Measurements from ENCODE around the gene RAB37.

RAB37 gene

DNA sequence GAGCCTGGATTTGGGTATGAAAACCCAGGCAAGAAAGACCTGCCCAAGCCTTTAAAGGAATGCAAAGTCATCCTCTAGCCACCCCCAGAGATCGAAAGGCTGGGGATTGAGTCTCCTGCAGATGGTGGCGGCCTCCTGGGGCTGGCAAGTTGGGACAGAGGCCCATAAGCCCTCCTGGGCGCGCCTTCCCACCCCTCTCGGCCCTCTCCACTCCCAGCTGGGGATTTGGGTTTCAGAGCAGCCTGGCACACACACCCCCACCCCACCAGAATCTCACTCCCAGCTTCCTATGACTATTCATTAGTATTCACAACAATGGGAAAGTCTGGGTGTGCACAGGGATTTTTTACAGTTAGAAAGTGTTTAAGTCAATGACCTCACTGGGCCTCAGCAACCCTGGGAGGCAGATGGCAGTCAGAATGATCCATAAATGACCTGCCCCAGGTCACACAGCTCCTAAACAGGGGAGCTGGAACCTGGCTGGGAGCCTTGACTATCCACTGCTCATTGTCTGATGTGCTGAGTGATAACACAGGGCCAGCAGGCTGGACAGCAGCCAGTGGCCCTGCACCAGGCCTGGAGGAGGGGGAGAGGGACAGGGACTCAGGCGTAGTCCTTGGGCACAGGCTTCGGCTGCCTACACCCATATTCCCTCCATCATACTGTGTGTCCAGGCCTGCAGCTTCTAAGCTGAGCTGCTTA, 23.5 kb downstream of the RAB37 start:
- peaks cover 56% of the 10 kb centered on the region for H3K4me1 Mint-ChIP-seq
- H3K9me3 Mint-ChIP-seq: no peaks in the 10 kb centered on the region
- no peak for ATAC-seq
- H3K4me3 Mint-ChIP-seq: peak overlapping the region; percentile 73
- H3K27ac Mint-ChIP-seq: peak overlapping the region; percentile 94
- H3K36me3 Mint-ChIP-seq: peaks cover 42% of the 10 kb centered on the region
- DNase-seq (ENCODE audit: low spot score in 2 of 2): no peak

- Mint-ChIP-seq H3K27ac (peak overlapping the region; percentile 94), H3K9me3 (no peaks in the 10 kb centered on the region), H3K4me1 (peaks cover 56% of the 10 kb centered on the region), H3K4me3 (no peak overlapping the region), H3K36me3 (peaks cover 43% of the 10 kb centered on the region)
- no peak for ATAC-seq
- DNase-seq (ENCODE audit: low spot score in 2 of 2): no peak
Measured at GRCh38 chr17:74761419-74761818, 24.4 kb downstream of the RAB37 start.

GRCh38 chr17:74761931-74762330, 24.9 kb downstream of the RAB37 start:
- Mint-ChIP-seq H3K36me3 (peaks cover 46% of the 10 kb centered on the region), H3K4me3 (no peak overlapping the region), H3K27ac (peak overlapping the region; percentile 94), H3K4me1 (peaks cover 53% of the 10 kb centered on the region), H3K9me3 (no peaks in the 10 kb centered on the region)
- DNase-seq (ENCODE audit: low spot score in 2 of 2) (no peak), ATAC-seq (no peak)

- H3K27ac Mint-ChIP-seq: peak overlapping the region; percentile 72
- no peak for DNase-seq (ENCODE audit: low spot score in 2 of 2)
- ATAC-seq: no peak
- H3K9me3 Mint-ChIP-seq: no peaks in the 10 kb centered on the region
- H3K4me1 Mint-ChIP-seq: peaks cover 40% of the 10 kb centered on the region
- no peak overlapping the region for H3K4me3 Mint-ChIP-seq
- H3K36me3 Mint-ChIP-seq: peaks cover 64% of the 10 kb centered on the region
Measured at GRCh38 chr17:74763565-74764387, 26.7 kb downstream of the RAB37 start.

DNA sequence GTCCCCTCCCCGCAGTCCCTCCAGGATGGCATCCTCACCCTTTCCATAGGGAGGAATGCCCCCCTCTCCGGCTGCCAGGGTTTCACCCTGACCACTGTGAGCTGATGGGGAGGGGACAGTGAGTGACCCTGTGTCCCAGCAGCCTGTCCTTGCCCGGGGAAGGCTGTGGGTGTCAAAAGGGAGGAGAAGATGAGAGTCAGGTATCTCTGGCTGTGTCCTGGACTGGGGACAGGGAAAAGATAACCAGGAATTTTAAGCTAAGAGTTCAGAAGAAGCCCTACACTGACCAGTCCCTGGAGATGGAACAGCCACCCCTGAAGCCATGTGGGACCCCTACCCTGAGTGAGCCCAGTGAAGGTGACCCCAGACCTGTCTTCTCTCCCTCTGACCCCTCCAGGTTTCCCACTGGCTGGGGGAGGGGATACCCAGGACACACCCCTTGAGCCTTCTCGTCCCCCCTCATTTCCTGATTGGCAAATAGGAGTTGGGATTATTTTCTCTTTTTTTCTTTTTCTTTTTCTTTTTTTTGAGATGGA, 27.8 kb downstream of the RAB37 start:
- Mint-ChIP-seq H3K9me3 (no peaks in the 10 kb centered on the region), H3K4me3 (no peak overlapping the region), H3K27ac (peak overlapping the region; percentile 72), H3K4me1 (peaks cover 39% of the 10 kb centered on the region), H3K36me3 (peaks cover 74% of the 10 kb centered on the region)
- no peak for ATAC-seq
- no peak for DNase-seq (ENCODE audit: low spot score in 2 of 2)

- Mint-ChIP-seq H3K4me1 (peaks cover 42% of the 10 kb centered on the region), H3K36me3 (peaks cover 90% of the 10 kb centered on the region), H3K4me3 (no peak overlapping the region), H3K27ac (no peak overlapping the region), H3K9me3 (no peaks in the 10 kb centered on the region)
- ATAC-seq: no peak
- no peak for DNase-seq (ENCODE audit: low spot score in 2 of 2)
Measured at GRCh38 chr17:74766413-74766812, 29.4 kb downstream of the RAB37 start.

DNA sequence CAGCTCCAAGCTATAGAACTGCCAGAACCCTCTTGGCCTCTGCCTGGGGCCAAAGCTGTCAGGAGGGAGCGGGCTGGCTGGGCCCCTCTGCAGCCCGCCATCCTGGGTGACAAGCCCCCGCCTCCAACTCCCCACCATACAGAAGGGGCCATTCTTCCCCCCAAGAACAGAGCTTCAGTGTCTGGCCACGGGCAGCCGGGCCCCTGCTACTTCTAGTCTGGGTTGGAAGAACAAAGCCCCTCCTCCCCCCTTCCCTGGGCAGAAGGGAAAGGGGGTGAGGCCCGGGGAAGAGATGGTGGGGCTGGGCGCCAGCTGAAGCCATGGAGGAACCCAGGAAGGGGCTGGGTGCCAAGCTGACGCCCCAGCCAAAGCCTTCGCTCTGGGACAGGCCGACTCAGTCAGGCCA, 30.1 kb downstream of the RAB37 start:
- H3K36me3 Mint-ChIP-seq: peaks cover 97% of the 10 kb centered on the region

DNA sequence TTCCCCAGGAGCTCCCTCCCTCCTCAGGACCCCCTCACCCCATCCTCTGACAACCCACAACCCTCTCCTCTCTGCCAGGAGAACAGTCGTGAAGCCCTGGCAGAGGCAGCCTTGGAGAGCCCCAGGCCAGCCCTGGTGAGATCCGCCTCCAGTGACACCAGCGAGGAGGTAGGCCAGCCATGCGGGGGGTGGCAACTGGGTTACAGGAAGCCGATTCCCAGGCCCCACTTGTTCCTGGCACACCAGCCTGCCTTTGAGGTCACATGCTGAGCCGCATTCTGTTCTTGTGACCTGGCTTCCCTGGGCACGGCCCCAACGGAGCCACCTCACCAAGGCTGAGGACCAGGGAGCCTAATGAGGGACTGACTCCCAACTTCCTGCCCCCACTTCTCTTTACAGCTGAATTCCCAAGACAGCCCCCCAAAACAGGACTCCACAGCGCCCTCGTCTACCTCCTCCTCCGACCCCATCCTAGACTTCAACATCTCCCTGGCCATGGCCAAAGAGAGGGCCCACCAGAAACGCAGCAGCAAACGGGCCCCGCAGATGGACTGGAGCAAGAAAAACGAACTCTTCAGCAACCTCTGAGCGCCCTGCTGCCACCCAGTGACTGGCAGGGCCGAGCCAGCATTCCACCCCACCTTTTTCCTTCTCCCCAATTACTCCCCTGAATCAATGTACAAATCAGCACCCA, 31.2 kb downstream of the RAB37 start:
- ATAC-seq: no peak
- peaks cover 99% of the 10 kb centered on the region for H3K36me3 Mint-ChIP-seq
- H3K4me1 Mint-ChIP-seq: peaks cover 50% of the 10 kb centered on the region
- no peak for DNase-seq (ENCODE audit: low spot score in 2 of 2)
- no peak overlapping the region for H3K4me3 Mint-ChIP-seq
- H3K27ac Mint-ChIP-seq: peak overlapping the region; percentile 81
- H3K9me3 Mint-ChIP-seq: no peaks in the 10 kb centered on the region

More for the DNA sequence above, 30.1 kb downstream of the RAB37 start:
- ATAC-seq: no peak
- DNase-seq (ENCODE audit: low spot score in 2 of 2): no peak
- H3K9me3 Mint-ChIP-seq: no peaks in the 10 kb centered on the region
- peaks cover 46% of the 10 kb centered on the region for H3K4me1 Mint-ChIP-seq
- H3K27ac Mint-ChIP-seq: peak overlapping the region; percentile 81
- no peak overlapping the region for H3K4me3 Mint-ChIP-seq

GRCh38 chr17:74768763-74769114, 31.7 kb downstream of the RAB37 start:
- H3K27ac Mint-ChIP-seq: peak overlapping the region; percentile 81
- H3K4me1 Mint-ChIP-seq: peaks cover 50% of the 10 kb centered on the region
- DNase-seq (ENCODE audit: low spot score in 2 of 2) (peak in 1 of 2 donors; percentile 45), ATAC-seq (no peak)
- no peak overlapping the region for H3K4me3 Mint-ChIP-seq
- H3K36me3 Mint-ChIP-seq: peaks cover 99% of the 10 kb centered on the region
- H3K9me3 Mint-ChIP-seq: no peaks in the 10 kb centered on the region

- ATAC-seq: no peak
- H3K4me1 Mint-ChIP-seq: peaks cover 53% of the 10 kb centered on the region
- H3K9me3 Mint-ChIP-seq: no peaks in the 10 kb centered on the region
- peak overlapping the region; percentile 81 for H3K27ac Mint-ChIP-seq
- peaks cover 100% of the 10 kb centered on the region for H3K36me3 Mint-ChIP-seq
- no peak overlapping the region for H3K4me3 Mint-ChIP-seq
- DNase-seq (ENCODE audit: low spot score in 2 of 2): peak in 1 of 2 donors; percentile 46
Measured at GRCh38 chr17:74769266-74769855, 32.3 kb downstream of the RAB37 start.

GRCh38 chr17:74769856-74770497, 32.9 kb downstream of the RAB37 start:
- H3K36me3 Mint-ChIP-seq: peaks cover 100% of the 10 kb centered on the region
- peak overlapping the region; percentile 81 for H3K27ac Mint-ChIP-seq
- H3K9me3 Mint-ChIP-seq: no peaks in the 10 kb centered on the region
- no peak for ATAC-seq
- no peak overlapping the region for H3K4me3 Mint-ChIP-seq
- peak in 1 of 2 donors; percentile 47 for DNase-seq (ENCODE audit: low spot score in 2 of 2)
- H3K4me1 Mint-ChIP-seq: peaks cover 53% of the 10 kb centered on the region

- DNase-seq (ENCODE audit: low spot score in 2 of 2) (peak; percentile 53 to 79), ATAC-seq (peak; percentile 87)
- peaks cover 58% of the 10 kb centered on the region for H3K4me1 Mint-ChIP-seq
- no peak overlapping the region for H3K4me3 Mint-ChIP-seq
- H3K27ac Mint-ChIP-seq: peak overlapping the region; percentile 81
- peaks cover 100% of the 10 kb centered on the region for H3K36me3 Mint-ChIP-seq
- H3K9me3 Mint-ChIP-seq: no peaks in the 10 kb centered on the region
Measured at GRCh38 chr17:74770498-74771318, 33.7 kb downstream of the RAB37 start.

GRCh38 chr17:74771319-74771914, 34.4 kb downstream of the RAB37 start:
- H3K36me3 Mint-ChIP-seq: peaks cover 100% of the 10 kb centered on the region
- no peak overlapping the region for H3K4me3 Mint-ChIP-seq
- H3K9me3 Mint-ChIP-seq: no peaks in the 10 kb centered on the region
- peak overlapping the region; percentile 81 for H3K27ac Mint-ChIP-seq
- DNase-seq (ENCODE audit: low spot score in 2 of 2): peak in 1 of 2 donors; percentile 47
- ATAC-seq: no peak
- H3K4me1 Mint-ChIP-seq: peaks cover 66% of the 10 kb centered on the region

Data from stimulated activated effector memory CD8-positive, alpha-beta T cell treated with anti-CD3 and anti-CD28 coated beads, Interleukin-12 subunit alpha, Interleukin-12 subunit beta, amount 100 ng/mL, for 72 hours (primary cell).